ENCODE results near the gene TWIST1.

Gene TWIST1

DNA sequence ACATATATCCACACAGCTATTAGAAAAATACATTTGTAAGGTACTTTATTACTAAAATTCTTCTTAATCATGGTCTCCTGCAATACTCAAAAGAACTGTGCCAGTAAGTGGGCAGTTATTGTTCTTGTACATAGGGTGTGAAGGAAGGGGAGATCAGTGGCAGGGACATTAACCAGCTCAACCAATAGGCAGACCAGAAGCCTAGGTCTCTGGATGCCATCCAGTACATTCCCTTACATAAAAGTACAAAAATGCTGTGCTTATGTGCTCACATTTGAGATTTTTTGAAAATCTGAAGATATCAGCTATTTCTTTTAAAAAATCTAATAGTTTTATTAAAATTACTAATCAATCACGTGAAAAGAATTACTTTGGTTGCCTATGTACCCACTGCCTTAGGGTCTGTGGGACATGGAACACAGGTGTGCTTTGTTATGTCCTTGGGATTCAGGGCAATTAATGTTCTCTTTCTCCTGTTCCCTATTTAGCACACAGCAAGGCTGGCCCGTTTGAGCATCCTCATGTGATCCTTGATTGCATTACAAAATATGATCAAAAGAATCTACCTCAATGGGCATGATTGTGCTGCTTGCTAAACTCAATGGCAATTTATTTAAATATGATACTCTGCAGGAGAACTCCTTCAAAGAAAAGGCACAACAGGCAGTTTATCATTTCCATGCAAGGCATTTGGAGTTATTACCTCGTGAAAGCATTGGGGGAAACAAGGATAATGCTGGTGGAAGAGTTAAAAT is 22.7 kb downstream of the TWIST1 start:
- no peak for DNase-seq (ENCODE audit: low spot score)

DNA sequence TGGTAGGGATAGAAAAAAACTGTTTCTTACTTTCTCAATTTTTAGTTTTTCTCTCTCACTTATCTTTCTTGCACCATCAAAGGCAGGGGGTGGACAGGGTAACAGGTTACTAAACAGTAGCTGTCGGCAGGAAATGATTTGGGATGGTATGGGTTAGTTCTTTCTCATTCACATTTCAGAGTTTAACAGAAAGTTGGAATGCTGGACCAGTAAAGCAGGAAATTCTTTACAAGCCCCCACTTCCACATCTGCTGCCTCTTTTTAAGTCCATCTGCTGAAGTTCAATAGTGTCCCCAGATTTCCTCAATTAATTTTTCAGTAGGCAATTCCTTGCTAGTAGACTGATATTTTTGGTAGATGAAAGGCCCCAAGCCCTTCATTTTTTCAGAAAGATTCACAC is 23.3 kb downstream of the TWIST1 start:
- DNase-seq (ENCODE audit: low spot score): no peak

DNA sequence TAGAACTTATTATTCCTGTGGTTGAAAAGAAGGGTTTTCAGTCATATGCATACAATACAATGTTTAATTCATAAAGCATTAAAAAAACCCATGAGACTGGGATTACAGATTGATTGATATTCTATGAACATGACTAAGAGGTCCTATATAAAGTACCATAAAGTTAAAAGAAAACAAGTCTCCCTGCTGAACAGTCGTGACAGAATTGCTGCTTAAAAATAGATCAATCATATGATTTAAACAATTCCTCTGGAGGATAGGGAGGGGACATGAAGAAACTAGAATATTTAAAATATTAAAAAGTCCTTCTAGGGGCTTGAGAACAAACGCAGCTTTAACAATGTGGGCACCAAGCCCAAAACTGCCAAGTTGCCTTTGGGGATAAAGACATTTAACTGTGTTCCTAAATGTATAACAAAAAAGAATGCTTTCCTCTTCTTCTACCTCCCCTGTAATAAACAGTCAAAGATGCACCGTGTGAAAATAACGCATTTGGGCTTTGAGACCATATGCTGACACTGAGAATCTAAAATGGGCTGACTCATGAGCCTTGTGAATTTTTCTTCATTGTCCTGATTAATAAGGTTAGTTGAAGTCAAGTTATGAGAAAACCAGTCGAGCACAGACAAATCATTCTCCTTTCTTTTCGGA is 25.8 kb downstream of the TWIST1 start:
- no peak for DNase-seq (ENCODE audit: low spot score)

DNA sequence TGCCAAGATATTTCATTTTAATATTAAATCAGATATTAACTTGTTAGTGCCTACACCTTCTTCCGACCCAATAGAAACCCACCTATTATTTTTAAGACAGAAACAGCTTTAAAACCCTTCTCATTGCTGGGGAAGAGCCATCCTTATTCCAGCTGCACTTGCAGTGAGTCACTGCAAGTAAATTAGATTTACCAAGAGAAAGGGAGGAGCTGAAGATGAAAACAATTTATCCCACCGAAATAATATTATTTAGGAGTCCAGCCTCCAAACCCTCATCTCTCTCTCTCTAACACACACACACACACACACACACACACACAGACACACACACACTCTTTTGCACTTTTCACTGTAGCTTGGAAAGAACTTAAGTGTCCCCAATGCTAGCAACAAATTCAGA is 26.9 kb downstream of the TWIST1 start:
- DNase-seq (ENCODE audit: low spot score): no peak

DNA sequence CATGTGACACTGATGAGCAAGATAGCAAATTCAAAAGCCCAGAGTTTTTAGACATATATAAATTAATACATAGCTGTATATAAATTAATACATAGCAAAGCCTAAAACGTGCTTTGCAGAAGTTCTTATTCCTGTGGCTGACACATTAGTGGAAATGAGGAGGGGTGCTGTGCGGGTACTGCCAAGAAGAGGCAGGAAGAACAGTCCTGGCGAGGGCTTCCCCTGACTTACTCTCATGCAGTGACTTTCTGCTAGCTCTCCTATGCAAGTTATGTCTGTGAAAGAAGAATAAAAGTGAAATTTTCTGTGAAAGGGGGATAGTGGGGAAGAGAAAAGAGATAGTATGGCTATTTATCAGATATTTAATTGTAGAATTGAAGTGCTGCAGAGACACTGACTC is 27.6 kb downstream of the TWIST1 start:
- DNase-seq (ENCODE audit: low spot score): no peak

DNA sequence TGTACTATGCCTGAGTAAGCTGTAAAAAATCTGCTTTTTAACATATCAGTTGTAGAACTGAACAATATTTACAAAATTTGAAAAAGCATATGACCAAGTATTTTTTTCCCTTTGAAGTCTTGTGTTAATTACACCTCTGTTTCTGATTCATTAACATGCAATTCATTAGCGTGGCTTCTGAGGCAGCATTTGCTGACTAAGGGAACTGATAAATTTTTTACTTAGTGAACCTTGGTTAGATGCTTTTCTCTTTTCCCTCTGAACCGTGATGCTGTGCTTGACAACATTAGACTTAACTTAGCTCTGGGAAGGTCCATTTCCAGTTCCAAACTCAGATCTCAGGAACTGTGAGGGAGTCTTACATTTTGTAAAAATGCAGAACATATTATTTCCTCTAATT is 28.1 kb downstream of the TWIST1 start:
- DNase-seq (ENCODE audit: low spot score): no peak

DNA sequence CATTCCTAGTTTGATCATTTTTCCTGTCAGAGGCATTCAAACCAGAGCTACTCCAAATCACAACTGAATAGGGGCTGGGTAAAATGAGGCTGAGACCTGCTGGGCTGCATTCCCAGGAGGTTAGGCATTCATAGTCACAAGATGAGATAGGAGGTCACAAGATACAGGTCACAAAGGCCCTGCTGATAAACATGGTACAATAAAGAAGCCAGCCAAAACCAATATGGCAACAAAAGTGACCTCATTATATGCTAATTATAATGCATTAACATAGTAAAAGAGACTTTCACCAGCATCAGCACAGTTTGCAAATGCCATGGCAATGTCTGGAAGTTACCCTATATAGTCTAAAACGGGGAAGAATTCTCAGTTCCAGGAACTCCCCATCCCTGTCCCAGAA is 37.3 kb downstream of the TWIST1 start:
- DNase-seq (ENCODE audit: low spot score): no peak

DNA sequence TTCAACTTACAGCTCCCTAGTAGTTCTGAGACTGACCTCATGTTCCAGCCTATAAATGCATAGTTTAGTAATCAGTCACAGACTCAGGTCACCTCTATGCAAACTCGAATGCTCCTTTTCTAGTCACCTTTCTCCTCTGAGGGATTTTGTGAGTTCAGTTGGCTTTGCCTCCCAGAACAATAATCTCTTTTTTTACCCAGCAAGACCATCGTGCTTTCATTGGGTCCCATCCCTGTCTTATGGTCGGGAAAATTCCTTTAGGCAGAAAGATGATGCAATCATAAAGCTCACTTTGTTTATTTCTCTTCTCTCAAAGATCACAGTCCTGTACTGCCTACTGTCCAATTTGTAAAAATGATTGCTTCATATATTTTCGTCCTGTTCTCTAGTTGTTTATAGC is 38.4 kb downstream of the TWIST1 start:
- DNase-seq (ENCODE audit: low spot score): no peak

DNA sequence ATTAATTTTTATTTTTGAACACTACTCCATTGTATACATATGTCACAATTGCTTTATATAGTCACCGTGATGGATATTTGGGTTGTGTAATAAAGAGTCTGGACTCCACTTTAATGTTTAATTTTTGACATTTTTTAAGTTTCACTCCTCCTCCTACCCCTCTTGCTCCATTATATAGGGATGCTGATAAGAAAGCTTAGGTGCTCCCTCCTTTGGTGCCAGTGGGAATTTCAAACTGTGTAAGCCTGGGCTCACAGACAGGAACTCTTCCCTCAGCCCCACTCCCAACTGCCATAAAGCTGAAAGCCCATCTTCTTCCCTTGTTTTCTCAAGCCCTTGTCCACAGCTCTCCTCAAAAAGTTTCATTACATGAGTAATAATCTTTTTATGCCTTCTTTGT is 47.6 kb downstream of the TWIST1 start:
- DNase-seq (ENCODE audit: low spot score): no peak

DNA sequence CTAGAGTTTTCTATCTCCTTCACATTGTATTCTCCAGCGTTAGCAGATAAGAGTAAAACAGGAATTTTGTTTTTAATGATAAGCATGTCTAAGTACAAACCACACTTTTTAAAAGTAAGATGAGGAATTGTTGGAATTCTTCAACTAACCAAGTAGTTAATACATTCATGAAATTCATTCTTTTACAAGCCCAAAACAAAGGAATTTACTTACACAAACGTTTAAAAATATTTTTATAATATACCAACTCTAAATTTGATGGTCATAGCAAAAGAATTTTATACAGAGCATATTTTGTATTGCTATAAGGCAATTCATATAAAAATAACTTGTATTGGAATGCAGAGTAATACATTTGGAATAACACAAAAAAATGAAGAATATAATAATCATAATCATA is 51.3 kb downstream of the TWIST1 start:
- no peak for DNase-seq (ENCODE audit: low spot score)

Data from NAMALWA (cell line).